Measurements from ENCODE around the gene AQP5.

AQP5 gene

GRCh38 chr12:49949866-49950265 is 11.8 kb upstream of the AQP5 start:
- in situ Hi-C loops (cut with MboI; ENCODE audit: low sequenced_read_pairs) = loop anchor here (25.0 kb wide), 1 partner anchor 237 kb away; no protein-coding TSS in a partner anchor

DNA sequence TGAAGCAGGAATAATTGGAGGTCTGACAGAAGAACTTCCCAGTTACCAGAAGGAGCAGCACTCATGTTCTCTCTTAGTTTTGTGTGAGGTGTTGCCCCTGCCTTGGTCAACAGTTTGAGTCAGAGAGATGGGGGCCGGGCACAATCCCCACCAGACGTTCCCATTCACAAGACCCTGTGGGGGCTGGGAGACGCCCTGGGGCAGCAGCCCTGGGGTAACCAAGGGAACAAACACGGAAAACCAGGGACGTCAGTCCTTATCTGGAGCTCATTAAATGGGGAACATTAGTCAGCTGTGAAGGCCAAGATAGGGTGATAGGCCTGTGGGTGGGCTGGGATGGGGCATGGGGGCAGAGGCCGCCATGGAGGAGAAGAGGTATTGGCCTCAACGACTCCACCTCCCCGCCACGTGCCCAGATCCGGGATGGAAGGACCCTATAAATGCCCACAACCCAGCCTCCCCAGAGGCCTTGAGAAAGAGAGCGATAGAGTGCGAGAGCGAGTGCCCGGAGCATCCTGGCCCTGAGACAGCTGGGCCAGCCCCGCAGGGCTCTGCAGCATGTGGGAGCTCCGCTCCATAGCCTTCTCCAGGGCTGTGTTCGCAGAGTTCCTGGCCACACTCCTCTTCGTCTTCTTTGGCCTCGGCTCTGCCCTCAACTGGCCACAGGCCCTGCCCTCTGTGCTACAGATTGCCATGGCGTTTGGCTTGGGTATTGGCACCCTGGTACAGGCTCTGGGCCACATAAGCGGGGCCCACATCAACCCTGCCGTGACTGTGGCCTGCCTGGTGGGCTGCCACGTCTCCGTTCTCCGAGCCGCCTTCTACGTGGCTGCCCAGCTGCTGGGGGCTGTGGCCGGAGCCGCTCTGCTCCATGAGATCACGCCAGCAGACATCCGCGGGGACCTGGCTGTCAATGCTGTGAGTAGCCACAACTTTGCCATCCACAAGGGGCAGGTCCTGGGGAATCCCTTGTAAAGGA is 11.1 kb upstream of the AQP5 start, which contains the start of gene AQP2:
AQP2 (plus strand) TSS at position 465 of the 979 bp plus-strand sequence; CDS start at position 559, 94 bp downstream.
- in situ Hi-C loops (cut with MboI; ENCODE audit: low sequenced_read_pairs) = loop anchor here (25.0 kb wide), 1 partner anchor 237 kb away; no protein-coding TSS in a partner anchor

DNA sequence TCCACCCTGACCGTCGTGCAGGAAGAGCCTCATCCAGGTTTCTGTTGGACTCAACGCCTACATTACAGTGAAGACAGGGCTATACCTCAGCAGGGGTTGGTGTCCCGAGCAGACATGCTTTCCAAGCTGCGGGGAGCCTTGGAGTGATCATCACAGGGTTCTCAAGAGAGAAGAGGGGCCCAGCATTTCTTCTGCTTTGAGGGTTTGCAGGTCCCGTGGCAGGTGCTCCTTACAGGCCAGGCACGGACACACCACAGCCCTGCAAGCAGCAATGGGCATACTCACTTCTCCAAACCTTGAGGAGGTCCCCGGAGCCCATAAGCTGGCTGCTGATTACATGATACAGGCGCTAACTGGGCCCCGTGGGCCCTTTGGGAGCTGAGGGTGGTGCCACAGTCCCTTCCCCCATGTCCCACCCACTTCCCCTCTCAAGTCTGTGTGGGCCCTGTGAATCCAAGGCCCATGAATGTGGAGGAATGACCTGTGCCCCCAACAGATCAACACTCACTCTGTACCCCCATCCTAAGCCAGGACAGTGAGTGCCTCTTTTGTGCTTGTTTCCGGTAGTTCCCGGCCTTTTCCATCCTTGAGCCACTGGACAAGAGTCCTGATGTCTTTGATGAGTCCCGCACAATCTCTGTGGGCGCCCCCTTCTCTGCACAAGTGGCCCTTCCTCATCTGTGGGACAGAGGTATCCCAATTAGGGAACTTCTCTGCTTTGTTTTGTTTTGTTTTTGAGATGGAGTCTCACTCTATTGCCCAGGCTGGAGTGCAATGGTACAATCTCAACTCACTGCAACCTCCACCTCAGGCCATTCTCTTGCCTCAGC is 10.0 kb upstream of the AQP5 start:
- in situ Hi-C loops (cut with MboI; ENCODE audit: low sequenced_read_pairs) = loop anchor here (25.0 kb wide), 1 partner anchor 236 kb away; no protein-coding TSS in a partner anchor

DNA sequence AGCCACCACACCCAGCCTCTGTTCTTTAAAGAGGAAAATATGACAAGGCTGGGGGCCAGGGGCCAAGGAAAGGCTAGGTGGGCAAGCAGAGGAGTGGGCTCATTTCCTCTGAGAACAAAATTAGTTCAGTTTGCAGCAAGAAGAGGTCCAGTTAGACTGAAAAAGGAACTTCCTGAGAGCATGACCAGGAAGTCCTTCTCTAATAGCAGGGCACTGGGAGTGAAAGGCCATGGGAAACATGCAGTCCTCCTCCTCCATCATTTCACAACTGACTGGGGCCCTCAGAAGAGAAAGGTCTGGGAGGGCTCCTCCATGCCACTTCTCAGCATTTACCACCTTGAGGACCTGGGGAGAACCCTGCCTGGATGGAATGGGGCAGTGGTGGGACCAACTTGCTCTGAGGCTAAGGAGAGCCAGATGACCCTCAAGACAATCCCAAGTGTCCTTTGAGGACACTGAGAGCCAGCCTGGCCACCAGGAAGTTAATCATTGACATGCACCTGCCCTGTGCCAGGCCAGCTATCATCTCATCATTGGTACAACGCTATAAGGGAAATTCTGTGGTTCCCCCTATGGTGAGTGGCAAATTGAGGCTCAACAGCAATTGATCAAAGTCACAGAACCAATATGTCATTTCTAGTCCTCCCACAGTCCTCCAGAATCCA is 9.1 kb upstream of the AQP5 start:
- in situ Hi-C loops (cut with MboI; ENCODE audit: low sequenced_read_pairs) = loop anchor here (25.0 kb wide), 1 partner anchor 235 kb away; no protein-coding TSS in a partner anchor

GRCh38 chr12:49953151-49953550 is 8.5 kb upstream of the AQP5 start:
- in situ Hi-C loops (cut with MboI; ENCODE audit: low sequenced_read_pairs) = loop anchor here (25.0 kb wide), 1 partner anchor 234 kb away; no protein-coding TSS in a partner anchor

DNA sequence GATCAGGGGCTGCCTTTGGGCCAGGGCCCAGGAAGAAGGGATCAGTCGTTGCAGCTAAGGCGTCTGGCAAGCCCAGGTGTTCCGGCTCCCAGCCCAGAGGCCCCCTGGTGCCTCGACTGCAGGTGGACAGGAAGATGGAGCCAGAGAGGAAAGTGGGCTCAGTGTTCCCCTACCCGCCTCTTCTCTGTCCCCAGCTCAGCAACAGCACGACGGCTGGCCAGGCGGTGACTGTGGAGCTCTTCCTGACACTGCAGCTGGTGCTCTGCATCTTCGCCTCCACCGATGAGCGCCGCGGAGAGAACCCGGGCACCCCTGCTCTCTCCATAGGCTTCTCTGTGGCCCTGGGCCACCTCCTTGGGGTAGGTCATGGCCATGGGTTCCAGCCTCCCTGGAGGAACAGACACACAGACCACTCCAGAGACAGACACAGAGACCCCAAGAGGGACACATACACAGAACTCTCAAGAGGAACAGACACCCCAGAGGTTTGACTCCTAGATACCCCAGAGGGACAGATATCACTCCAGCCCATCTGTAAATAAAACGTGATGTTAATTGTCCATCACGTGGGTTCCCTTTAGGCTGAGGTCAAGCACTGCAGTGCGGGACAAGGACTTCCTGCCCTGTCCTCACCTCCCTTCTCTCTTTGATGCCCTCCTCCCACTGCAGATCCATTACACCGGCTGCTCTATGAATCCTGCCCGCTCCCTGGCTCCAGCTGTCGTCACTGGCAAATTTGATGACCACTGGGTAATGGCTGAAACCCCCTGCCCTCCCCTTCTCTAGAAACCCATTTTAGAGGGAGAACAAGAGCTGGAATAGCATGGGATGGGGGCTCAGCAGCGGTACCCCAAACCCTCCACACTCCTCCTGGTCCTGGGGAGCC is 7.5 kb upstream of the AQP5 start:
- in situ Hi-C loops (cut with MboI; ENCODE audit: low sequenced_read_pairs) = loop anchor here (25.0 kb wide), 1 partner anchor 233 kb away; no protein-coding TSS in a partner anchor

GRCh38 chr12:49954863-49955830 is 6.5 kb upstream of the AQP5 start:
- in situ Hi-C loops (cut with MboI; ENCODE audit: low sequenced_read_pairs) = loop anchor here (25.0 kb wide), 1 partner anchor 232 kb away; no protein-coding TSS in a partner anchor

GRCh38 chr12:49955899-49956662 is 5.6 kb upstream of the AQP5 start:
- in situ Hi-C loops (cut with MboI; ENCODE audit: low sequenced_read_pairs) = loop anchor here (25.0 kb wide), 1 partner anchor 231 kb away; no protein-coding TSS in a partner anchor

- in situ Hi-C loops (cut with MboI; ENCODE audit: low sequenced_read_pairs) = loop anchor here (25.0 kb wide), 1 partner anchor 230 kb away; no protein-coding TSS in a partner anchor
Measured at GRCh38 chr12:49956663-49957569, 4.8 kb upstream of the AQP5 start.

- in situ Hi-C loops (cut with MboI; ENCODE audit: low sequenced_read_pairs) = loop anchor here (25.0 kb wide), 1 partner anchor 230 kb away; no protein-coding TSS in a partner anchor
Measured at GRCh38 chr12:49957570-49957967, 4.1 kb upstream of the AQP5 start.

DNA sequence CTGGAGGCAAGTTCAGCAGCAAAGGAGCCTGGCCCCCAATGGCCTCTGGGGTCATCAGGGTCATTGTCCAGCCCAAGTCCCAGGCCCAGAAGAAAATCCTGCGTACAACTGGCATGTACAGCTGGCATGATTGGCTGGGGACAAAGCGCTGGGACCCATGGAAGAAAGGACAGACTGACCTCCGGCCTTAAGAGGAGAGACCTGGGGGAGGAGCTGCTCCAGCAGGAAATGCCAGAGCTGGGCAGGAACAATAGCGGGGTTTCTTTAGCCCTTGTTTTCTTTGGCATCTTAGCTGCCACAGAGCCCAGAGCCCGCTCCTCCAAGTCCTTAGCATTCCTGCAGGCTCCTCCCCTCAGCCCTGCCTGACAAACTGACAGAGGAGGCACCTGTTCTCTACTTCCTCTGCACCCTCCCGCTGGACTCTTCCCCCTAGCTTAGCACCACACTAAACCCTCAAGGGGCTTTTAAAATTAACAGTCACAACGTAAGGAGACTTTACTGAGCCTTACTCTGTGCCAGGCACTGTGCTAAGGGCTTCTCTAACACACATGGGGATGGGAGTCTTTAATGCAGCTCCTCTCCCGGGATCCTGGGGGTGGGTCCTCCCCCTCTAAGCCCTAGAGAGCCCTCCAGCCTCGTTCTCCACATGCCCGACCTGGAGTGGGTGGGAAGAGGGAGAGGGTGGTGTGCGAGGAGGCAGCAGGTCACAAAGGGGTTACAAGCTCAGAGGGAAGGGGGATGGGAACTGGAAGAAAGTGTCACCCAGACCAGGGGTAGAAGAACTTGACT is 1.8 kb upstream of the AQP5 start:
- in situ Hi-C loops (cut with MboI; ENCODE audit: low sequenced_read_pairs) = loop anchor here (25.0 kb wide), 1 partner anchor 227 kb away; no protein-coding TSS in a partner anchor

- in situ Hi-C loops (cut with MboI; ENCODE audit: low sequenced_read_pairs) = loop anchor here (25.0 kb wide), 1 partner anchor 227 kb away; no protein-coding TSS in a partner anchor
Measured at GRCh38 chr12:49960474-49961110, 1.1 kb upstream of the AQP5 start.

- in situ Hi-C loops (cut with MboI; ENCODE audit: low sequenced_read_pairs) = loop anchor here (25.0 kb wide), 1 partner anchor 225 kb away; no protein-coding TSS in a partner anchor
Measured at GRCh38 chr12:49961993-49962764, 507 bp downstream of the AQP5 start.
